Hepatocyte (in vitro differentiated cells): ENCODE results near the gene ARHGAP25. TPM values are rescaled to one million over a fixed set of nuclear protein-coding genes. Genes with fewer than 3 reads are reported as not detected.

Experiments
- DNase-seq: peaks from one replicate; pipeline ENCODE4 v3.0.0-alpha.2; 2016; ENCODE audit warnings: low spot score
- H2AFZ ChIP-seq: fragments of 200-600 bp; sonication (generic); 2 replicates; pipeline ENCODE4 v1.6.0; 2016; ENCODE audit warnings: antibody characterized with exemption, mild to moderate bottlenecking
- H3K27ac ChIP-seq: fragments of 200-600 bp; sonication (generic); 2 replicates; pipeline ENCODE4 v1.5.1; 2016; ENCODE audit warnings: mild to moderate bottlenecking
- H3K27me3 ChIP-seq: fragments of 200-600 bp; sonication (generic); 2 replicates; pipeline ENCODE4 v1.6.1; 2016
- H3K36me3 ChIP-seq: fragments of 200-600 bp; sonication (generic); replicated peaks from 2 replicates; pipeline ENCODE4 v1.5.1; 2016; ENCODE audit warnings: low read depth; ENCODE audit not compliant: insufficient read depth
- H3K4me1 ChIP-seq: fragments of 200-600 bp; sonication (generic); 2 replicates; pipeline ENCODE4 v1.5.1; 2016; ENCODE audit warnings: mild to moderate bottlenecking, moderate library complexity; ENCODE audit not compliant: insufficient read depth
- H3K4me2 ChIP-seq: fragments of 200-600 bp; sonication (generic); 2 replicates; pipeline ENCODE4 v1.6.0; 2016
- H3K4me3 ChIP-seq: fragments of 200-600 bp; sonication (generic); 2 replicates; pipeline ENCODE4 v1.5.1; 2016; ENCODE audit warnings: mild to moderate bottlenecking
- H3K79me2 ChIP-seq: fragments of 200-600 bp; sonication (generic); 2 replicates; pipeline ENCODE4 v1.6.0; 2017; ENCODE audit warnings: mild to moderate bottlenecking
- H3K9me2 ChIP-seq: fragments of 200-600 bp; sonication (generic); replicated peaks from 2 replicates; pipeline ENCODE4 v1.6.0; 2017; ENCODE audit warnings: mild to moderate bottlenecking; ENCODE audit not compliant: insufficient read depth
- H3K9me3 ChIP-seq: fragments of 200-600 bp; sonication (generic); 2 replicates; pipeline ENCODE4 v1.5.1; 2016; ENCODE audit warnings: low read depth, mild to moderate bottlenecking
- H4K20me1 ChIP-seq: fragments of 200-600 bp; sonication (generic); 2 replicates; pipeline ENCODE4 v1.6.0; 2016; ENCODE audit warnings: mild to moderate bottlenecking; ENCODE audit not compliant: insufficient read depth, poor library complexity, severe bottlenecking
- EZH2 ChIP-seq: fragments of 200-600 bp; sonication (generic); IDR thresholded peaks from 2 replicates; pipeline ENCODE4 v1.6.1; 2016; ENCODE audit warnings: antibody characterized with exemption, mild to moderate bottlenecking, borderline replicate concordance
- EZH2phosphoT487 ChIP-seq: fragments of 200-600 bp; sonication (generic); IDR thresholded peaks from one replicate; pipeline ENCODE4 v1.6.1; 2018; ENCODE audit warnings: antibody characterized with exemption, mild to moderate bottlenecking, low read depth, moderate library complexity; ENCODE audit not compliant: unreplicated experiment, severe bottlenecking
- WGBS: methylation state at CpG from one replicate; pipeline ENCODE4 v1.1.6; 2016; ENCODE audit warnings: low lambda C conversion rate; ENCODE audit errors: missing lambda C conversion rate; 5-methylcytosine and 5-hydroxymethylcytosine counted together
- polyA plus RNA-seq: library from polyadenylated mRNA; unstranded; fragments of >200 nt; fragmentation: Nextera tagmentation; extraction: Ambion mirVana; gene quantifications from 2 replicates; pipeline ENCODE4 v1.2.1, GENCODE V29; 2016
- total RNA-seq: library from RNA; depleted of rRNA; stranded (reverse); fragments of >200 nt; gene quantifications from 2 replicates; pipeline ENCODE4 v1.2.3, GENCODE V29; 2014
- TF ChIP-seq, protein P1 (sequence below): fragments of 200-600 bp; sonication (generic); IDR thresholded peaks from 2 replicates; pipeline ENCODE4 v1.5.1; 2016; ENCODE audit warnings: antibody characterized with exemption, mild to moderate bottlenecking; ENCODE audit not compliant: poor library complexity

Gene ARHGAP25
- total and polyA plus RNA-seq, 2 experiments from 2014 or later, result 0.21 to 0.47 TPM

DNA sequence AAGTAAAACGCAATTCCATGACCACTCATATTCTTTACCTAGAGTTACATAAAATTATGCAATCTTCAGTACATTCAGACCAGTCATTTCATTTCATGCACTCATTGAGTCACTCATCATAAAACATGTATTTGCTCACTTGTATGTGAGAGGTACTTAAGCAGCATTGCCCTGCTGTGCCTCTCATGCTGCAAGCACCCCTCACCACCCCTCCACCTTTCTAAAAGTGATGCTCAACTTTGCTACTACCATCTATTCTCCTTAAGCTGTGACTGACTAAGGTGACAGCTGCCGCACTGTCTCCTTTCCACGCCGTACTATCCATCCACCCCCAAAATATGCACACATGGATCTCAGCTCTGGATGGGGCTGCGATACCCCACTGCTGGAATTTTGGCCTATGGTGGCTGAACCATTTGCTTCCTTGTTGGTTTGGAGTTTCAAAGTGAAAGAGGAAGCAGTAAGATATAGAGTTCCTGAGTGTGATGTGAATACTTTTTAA lies 7.2 kb downstream of the ARHGAP25 start:
- no peak overlapping the region for H2AFZ ChIP-seq
- no peaks in the 10 kb centered on the region for H3K79me2 ChIP-seq
- WGBS, result 94% methylated on average over 5 of the region's 5 CpGs
- no peaks in the 10 kb centered on the region for H3K36me3 ChIP-seq
- no peak overlapping the region for H3K4me2 ChIP-seq
- no peak overlapping the region for H3K4me3 ChIP-seq
- H3K4me1 ChIP-seq, result no peaks in the 10 kb centered on the region
- H3K9me3 ChIP-seq, result no peaks in the 10 kb centered on the region
- TF ChIP-seq, protein P1, sequence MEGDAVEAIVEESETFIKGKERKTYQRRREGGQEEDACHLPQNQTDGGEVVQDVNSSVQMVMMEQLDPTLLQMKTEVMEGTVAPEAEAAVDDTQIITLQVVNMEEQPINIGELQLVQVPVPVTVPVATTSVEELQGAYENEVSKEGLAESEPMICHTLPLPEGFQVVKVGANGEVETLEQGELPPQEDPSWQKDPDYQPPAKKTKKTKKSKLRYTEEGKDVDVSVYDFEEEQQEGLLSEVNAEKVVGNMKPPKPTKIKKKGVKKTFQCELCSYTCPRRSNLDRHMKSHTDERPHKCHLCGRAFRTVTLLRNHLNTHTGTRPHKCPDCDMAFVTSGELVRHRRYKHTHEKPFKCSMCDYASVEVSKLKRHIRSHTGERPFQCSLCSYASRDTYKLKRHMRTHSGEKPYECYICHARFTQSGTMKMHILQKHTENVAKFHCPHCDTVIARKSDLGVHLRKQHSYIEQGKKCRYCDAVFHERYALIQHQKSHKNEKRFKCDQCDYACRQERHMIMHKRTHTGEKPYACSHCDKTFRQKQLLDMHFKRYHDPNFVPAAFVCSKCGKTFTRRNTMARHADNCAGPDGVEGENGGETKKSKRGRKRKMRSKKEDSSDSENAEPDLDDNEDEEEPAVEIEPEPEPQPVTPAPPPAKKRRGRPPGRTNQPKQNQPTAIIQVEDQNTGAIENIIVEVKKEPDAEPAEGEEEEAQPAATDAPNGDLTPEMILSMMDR, result no peak
- TF ChIP-seq EZH2, result no peak
- TF ChIP-seq EZH2phosphoT487, result no peak
- H3K27ac ChIP-seq, result no peak overlapping the region
- no peaks in the 10 kb centered on the region for H3K9me2 ChIP-seq
- H4K20me1 ChIP-seq, result no peaks in the 10 kb centered on the region
- no peaks in the 10 kb centered on the region for H3K27me3 ChIP-seq
- no peak for DNase-seq

DNA sequence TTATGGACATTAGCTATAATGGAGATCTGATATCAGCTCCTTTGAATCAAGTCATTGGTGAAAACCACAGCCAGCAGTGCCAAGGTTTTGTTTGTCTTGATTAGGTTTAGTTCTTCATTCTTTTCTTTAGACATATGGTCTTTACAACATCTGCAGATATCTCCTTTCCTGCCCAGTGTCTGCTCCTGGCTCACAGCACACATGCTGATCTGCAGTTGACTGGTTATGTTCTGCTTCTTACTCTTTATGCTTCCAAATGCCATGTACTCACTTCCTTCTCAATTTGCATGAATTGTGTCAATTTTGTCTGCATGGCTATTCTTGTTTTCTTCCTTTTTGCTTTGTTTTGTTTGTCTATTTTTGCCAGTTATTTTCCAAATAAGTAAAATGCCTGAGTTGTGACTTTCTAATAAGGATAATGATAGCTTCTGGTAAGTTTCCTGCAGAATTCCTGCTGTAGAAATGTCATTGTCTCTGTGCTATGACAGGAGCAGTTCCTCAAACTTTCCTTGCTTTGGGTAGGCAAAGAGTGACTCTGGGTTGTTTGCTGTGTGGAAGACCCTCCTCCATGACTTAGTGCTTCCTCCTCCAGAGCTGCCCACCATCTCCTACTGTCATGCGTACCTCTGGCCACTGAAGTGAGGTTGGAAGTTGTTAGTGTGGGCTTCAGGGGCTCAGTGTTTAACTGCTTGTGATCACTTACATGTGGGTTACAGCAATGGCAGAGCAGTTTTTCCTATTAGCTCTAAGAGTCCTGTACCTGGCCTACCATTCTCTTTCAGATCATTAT lies 8.2 kb downstream of the ARHGAP25 start:
- 93% methylated on average over 1 of the region's 1 CpG for WGBS
- no peaks in the 10 kb centered on the region for H3K9me2 ChIP-seq
- no peaks in the 10 kb centered on the region for H3K79me2 ChIP-seq
- no peaks in the 10 kb centered on the region for H3K4me1 ChIP-seq
- H3K27me3 ChIP-seq, result no peaks in the 10 kb centered on the region
- no peaks in the 10 kb centered on the region for H3K36me3 ChIP-seq
- H2AFZ ChIP-seq, result no peak overlapping the region
- no peak overlapping the region for H3K4me3 ChIP-seq
- no peaks in the 10 kb centered on the region for H3K9me3 ChIP-seq
- H4K20me1 ChIP-seq, result no peaks in the 10 kb centered on the region
- no peak for DNase-seq
- no peak overlapping the region for H3K27ac ChIP-seq
- TF ChIP-seq, protein P1, result no peak
- TF ChIP-seq EZH2phosphoT487 (no peak), EZH2 (no peak)
- no peak overlapping the region for H3K4me2 ChIP-seq

DNA sequence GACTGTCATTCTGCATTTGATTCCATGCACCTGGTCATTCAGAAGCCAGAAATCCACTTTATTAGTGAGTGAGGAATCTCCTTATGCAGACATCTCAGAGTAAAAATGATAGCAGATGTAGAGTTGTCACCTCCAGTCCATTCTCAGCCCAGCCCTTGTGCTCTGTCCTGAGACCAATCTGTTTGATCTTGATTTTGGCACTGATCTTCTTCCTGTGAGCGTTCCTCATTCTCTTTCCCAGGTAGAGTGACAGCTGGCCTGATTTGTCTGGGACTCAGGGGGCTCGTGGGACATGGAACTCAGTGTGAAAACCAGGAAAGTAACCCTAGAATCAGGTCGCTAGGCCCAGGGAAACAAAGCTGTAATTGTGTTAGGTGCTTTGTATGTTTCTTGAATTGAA lies 8.9 kb downstream of the ARHGAP25 start:
- WGBS, result 81% methylated on average over 3 of the region's 3 CpGs
- no peaks in the 10 kb centered on the region for H3K36me3 ChIP-seq
- H3K4me2 ChIP-seq, result no peak overlapping the region
- no peaks in the 10 kb centered on the region for H3K27me3 ChIP-seq
- no peaks in the 10 kb centered on the region for H3K9me3 ChIP-seq
- H3K9me2 ChIP-seq, result no peaks in the 10 kb centered on the region
- no peaks in the 10 kb centered on the region for H4K20me1 ChIP-seq
- no peaks in the 10 kb centered on the region for H3K79me2 ChIP-seq
- no peak overlapping the region for H3K4me3 ChIP-seq
- no peak for DNase-seq
- no peak for TF ChIP-seq EZH2phosphoT487
- TF ChIP-seq EZH2, result no peak
- TF ChIP-seq, protein P1, result no peak
- H3K4me1 ChIP-seq, result no peaks in the 10 kb centered on the region
- H3K27ac ChIP-seq, result no peak overlapping the region
- H2AFZ ChIP-seq, result no peak overlapping the region
